Measurements from ENCODE around the gene ZBTB6.
"Not testable (repeated sequence)": the region's sequence is repeated elsewhere in the genome, so short reads cannot be mapped to it uniquely, and the experiment has no call there.

Gene ZBTB6

GRCh38 chr9:122923947-122924346 lies 10.8 kb upstream of the ZBTB6 start:
- DNase-seq (ENCODE audit: low read depth) = no peak

- DNase-seq (ENCODE audit: low read depth) = no peak
These were observed 9.6 kb upstream of the ZBTB6 start for GRCh38 chr9:122922713-122923112.

GRCh38 chr9:122918310-122918709 lies 5.2 kb upstream of the ZBTB6 start:
- no peak for DNase-seq (ENCODE audit: low read depth)

- DNase-seq (ENCODE audit: low read depth) = no peak
These were observed 506 bp downstream of the ZBTB6 start for GRCh38 chr9:122912671-122912963.

GRCh38 chr9:122906122-122906521 lies 7.0 kb downstream of the ZBTB6 start:
- DNase-seq (ENCODE audit: low read depth) = not testable (repeated sequence)

- peak; percentile 100 for DNase-seq (ENCODE audit: low read depth)
These were observed 8.1 kb downstream of the ZBTB6 start, which contains the start of gene RC3H2 for GRCh38 chr9:122904823-122905710. RC3H2 (minus strand) TSS chr9:122905359; CDS start chr9:122897509, 7,850 bp downstream.

- no peak for DNase-seq (ENCODE audit: low read depth)
These were observed 8.7 kb downstream of the ZBTB6 start for GRCh38 chr9:122904466-122904822.

- no peak for DNase-seq (ENCODE audit: low read depth)
These were observed 12.3 kb downstream of the ZBTB6 start for GRCh38 chr9:122900791-122901190.

GRCh38 chr9:122897969-122898368 lies 15.2 kb downstream of the ZBTB6 start:
- no peak for DNase-seq (ENCODE audit: low read depth)

- no peak for DNase-seq (ENCODE audit: low read depth)
These were observed 24.6 kb downstream of the ZBTB6 start for GRCh38 chr9:122888480-122888879.

- no peak for DNase-seq (ENCODE audit: low read depth)
These were observed 30.0 kb downstream of the ZBTB6 start for GRCh38 chr9:122883125-122883524.

GRCh38 chr9:122879443-122879842 lies 33.7 kb downstream of the ZBTB6 start:
- DNase-seq (ENCODE audit: low read depth) = no peak

GRCh38 chr9:122875523-122875922 lies 37.6 kb downstream of the ZBTB6 start:
- no peak for DNase-seq (ENCODE audit: low read depth)

GRCh38 chr9:122867276-122867675 lies 45.8 kb downstream of the ZBTB6 start:
- not testable (repeated sequence) for DNase-seq (ENCODE audit: low read depth)

GRCh38 chr9:122866079-122866478 lies 47.0 kb downstream of the ZBTB6 start:
- no peak for DNase-seq (ENCODE audit: low read depth)

- DNase-seq (ENCODE audit: low read depth) = no peak
These were observed 47.8 kb downstream of the ZBTB6 start for GRCh38 chr9:122865300-122865699.

- no peak for DNase-seq (ENCODE audit: low read depth)
These were observed 49.7 kb downstream of the ZBTB6 start for GRCh38 chr9:122863407-122863806.

- DNase-seq (ENCODE audit: low read depth) = no peak
These were observed 52.6 kb downstream of the ZBTB6 start for GRCh38 chr9:122860319-122861142.
